Measurements from ENCODE around the gene GALT. TPM values are rescaled to one million over a fixed set of nuclear protein-coding genes. Genes with fewer than 3 reads are reported as not detected.

Gene GALT
- total RNA-seq, 1 donor from 2014 or later = 57.5 TPM

DNA sequence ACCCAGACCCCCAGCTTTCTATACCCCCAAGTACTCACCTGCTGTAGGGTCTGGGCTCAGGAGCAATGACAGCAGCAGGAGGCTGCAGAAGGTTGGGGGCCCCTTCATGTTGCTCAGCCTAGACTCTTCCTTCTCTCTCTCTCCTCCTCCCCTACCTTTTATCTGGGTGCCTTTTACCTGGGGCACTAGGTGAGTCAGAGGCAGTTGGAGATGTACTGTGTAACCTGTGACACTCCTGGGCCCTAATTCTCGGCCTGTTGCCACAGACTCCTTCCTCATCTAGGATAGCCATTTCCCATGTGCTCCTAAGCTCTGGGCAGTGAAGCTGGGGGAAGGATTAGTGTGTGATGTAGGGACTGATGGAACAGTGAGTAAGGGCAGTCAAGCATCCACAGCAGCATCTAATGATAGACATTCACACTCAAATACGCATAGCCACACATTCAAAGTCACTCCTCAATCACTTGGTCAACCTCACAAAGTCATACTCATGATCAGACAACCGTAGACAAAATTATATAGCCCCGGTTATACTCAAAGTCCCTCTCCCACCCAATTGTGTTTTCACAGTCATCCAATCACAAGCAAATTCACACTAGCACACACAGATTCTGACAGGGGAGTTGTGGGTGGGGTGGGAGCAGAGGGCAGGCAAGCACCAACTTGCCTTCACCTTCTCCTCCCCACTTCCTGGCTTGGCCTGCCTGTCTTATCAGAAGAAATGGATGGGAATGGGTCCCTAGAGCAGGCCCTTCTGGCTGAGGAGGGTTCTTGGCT is 16.2 kb downstream of the GALT start, which contains the start of gene CCL27:
CCL27 (minus strand) TSS at position 132 of the 777 bp plus-strand sequence; CDS start at position 108, 24 bp downstream.
- no peak within 1 kb of the TSS for H3K27ac Mint-ChIP-seq (ENCODE audit: unreplicated experiment)
- DNase-seq = no peak
- TF ChIP-seq, protein P1, sequence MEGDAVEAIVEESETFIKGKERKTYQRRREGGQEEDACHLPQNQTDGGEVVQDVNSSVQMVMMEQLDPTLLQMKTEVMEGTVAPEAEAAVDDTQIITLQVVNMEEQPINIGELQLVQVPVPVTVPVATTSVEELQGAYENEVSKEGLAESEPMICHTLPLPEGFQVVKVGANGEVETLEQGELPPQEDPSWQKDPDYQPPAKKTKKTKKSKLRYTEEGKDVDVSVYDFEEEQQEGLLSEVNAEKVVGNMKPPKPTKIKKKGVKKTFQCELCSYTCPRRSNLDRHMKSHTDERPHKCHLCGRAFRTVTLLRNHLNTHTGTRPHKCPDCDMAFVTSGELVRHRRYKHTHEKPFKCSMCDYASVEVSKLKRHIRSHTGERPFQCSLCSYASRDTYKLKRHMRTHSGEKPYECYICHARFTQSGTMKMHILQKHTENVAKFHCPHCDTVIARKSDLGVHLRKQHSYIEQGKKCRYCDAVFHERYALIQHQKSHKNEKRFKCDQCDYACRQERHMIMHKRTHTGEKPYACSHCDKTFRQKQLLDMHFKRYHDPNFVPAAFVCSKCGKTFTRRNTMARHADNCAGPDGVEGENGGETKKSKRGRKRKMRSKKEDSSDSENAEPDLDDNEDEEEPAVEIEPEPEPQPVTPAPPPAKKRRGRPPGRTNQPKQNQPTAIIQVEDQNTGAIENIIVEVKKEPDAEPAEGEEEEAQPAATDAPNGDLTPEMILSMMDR (IDR thresholded peaks at IDR 0.05; ENCODE audit: partially characterized antibody, unreplicated experiment) = no peak
- H3K4me3 Mint-ChIP-seq (ENCODE audit: unreplicated experiment) = no peak within 1 kb of the TSS
- peaks cover 7% of the 10 kb centered on the region for H3K27me3 Mint-ChIP-seq (ENCODE audit: unreplicated experiment)
- H3K36me3 Mint-ChIP-seq (ENCODE audit: unreplicated experiment) = no peaks in the 10 kb centered on the region
- peaks cover 8% of the 10 kb centered on the region for H3K9me3 Mint-ChIP-seq (ENCODE audit: unreplicated experiment)
- peaks cover 10% of the 10 kb centered on the region for H3K4me1 Mint-ChIP-seq (ENCODE audit: low read depth, unreplicated experiment)

DNA sequence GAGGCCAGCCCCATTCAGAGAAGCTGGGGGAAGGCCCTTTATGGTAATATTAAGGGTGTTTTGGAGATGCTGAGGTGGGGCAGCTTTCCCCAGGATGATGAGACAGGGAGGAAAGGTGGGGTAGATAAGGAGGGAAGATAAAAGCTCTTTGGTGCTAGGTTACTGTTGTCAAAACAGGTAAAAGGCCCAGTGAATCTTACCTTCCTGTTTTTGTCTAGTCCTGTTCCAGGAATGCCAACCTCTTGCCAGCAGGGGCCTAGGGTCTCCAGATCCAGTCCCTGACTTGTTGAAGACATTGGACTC is 16.8 kb downstream of the GALT start:
- TF ChIP-seq, protein P1 (IDR thresholded peaks at IDR 0.05; ENCODE audit: partially characterized antibody, unreplicated experiment) = no peak
- H3K4me3 Mint-ChIP-seq (ENCODE audit: unreplicated experiment) = no peak overlapping the region
- peaks cover 8% of the 10 kb centered on the region for H3K9me3 Mint-ChIP-seq (ENCODE audit: unreplicated experiment)
- H3K4me1 Mint-ChIP-seq (ENCODE audit: low read depth, unreplicated experiment) = peaks cover 6% of the 10 kb centered on the region
- H3K27ac Mint-ChIP-seq (ENCODE audit: unreplicated experiment) = no peak overlapping the region
- no peak for DNase-seq
- peaks cover 7% of the 10 kb centered on the region for H3K27me3 Mint-ChIP-seq (ENCODE audit: unreplicated experiment)
- H3K36me3 Mint-ChIP-seq (ENCODE audit: unreplicated experiment) = no peaks in the 10 kb centered on the region

- peak; percentile 83 for DNase-seq
- Mint-ChIP-seq H3K36me3 (ENCODE audit: unreplicated experiment) (peaks cover 5% of the 10 kb centered on the region), H3K4me1 (ENCODE audit: low read depth, unreplicated experiment) (peaks cover 4% of the 10 kb centered on the region), H3K27me3 (ENCODE audit: unreplicated experiment) (peaks cover 7% of the 10 kb centered on the region), H3K9me3 (ENCODE audit: unreplicated experiment) (peaks cover 10% of the 10 kb centered on the region), H3K27ac (ENCODE audit: unreplicated experiment) (peak overlapping the region; percentile 88), H3K4me3 (ENCODE audit: unreplicated experiment) (peak overlapping the region; percentile 94)
- TF ChIP-seq, protein P1 (IDR thresholded peaks at IDR 0.05; ENCODE audit: partially characterized antibody, unreplicated experiment) = peak; percentile 52
Observed at GRCh38 chr9:34664281-34665066, 18.0 kb downstream of the GALT start.

DNA sequence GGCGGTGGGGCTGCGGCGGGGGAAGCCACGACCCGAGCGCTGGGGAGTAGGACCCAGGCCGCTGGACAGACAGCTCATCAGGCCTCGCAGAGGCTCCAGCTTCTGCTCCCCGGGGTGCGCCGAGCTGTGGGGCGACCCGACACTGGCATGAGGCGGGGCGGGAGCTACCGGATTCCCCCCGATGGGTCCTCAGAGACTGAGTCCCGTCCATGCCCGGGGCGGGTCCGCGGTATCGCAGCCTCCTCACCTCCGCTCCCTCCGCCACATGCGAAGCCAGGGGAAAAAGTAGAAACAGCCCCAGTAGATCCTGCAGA is 18.5 kb downstream of the GALT start:
- Mint-ChIP-seq H3K9me3 (ENCODE audit: unreplicated experiment) (peaks cover 10% of the 10 kb centered on the region), H3K36me3 (ENCODE audit: unreplicated experiment) (peaks cover 7% of the 10 kb centered on the region), H3K4me3 (ENCODE audit: unreplicated experiment) (peak overlapping the region; percentile 94), H3K27ac (ENCODE audit: unreplicated experiment) (peak overlapping the region; percentile 88), H3K27me3 (ENCODE audit: unreplicated experiment) (peaks cover 7% of the 10 kb centered on the region), H3K4me1 (ENCODE audit: low read depth, unreplicated experiment) (peaks cover 4% of the 10 kb centered on the region)
- DNase-seq = no peak
- TF ChIP-seq, protein P1 (IDR thresholded peaks at IDR 0.05; ENCODE audit: partially characterized antibody, unreplicated experiment) = no peak
